HEK293 (cell line): ENCODE measurements around the gene ARMC2.

Source experiments
- CTCF ChIA-PET: fragments of 350-600 bp; formaldehyde crosslinking; extraction: SDS; loops from one replicate; lab custom pipeline; 2021; ENCODE audit warnings: antibody characterized with exemption; lab: Yijun Ruan, JAX
- POLR2A ChIA-PET: fragments of 300-600 bp; formaldehyde crosslinking; extraction: SDS; loops from one replicate; lab custom pipeline; 2020; ENCODE audit warnings: antibody characterized with exemption, inconsistent platforms; lab: Yijun Ruan, JAX
- H3K27ac ChIP-seq: fragments of 200-500 bp; sonication (Bioruptor generic); 2 replicates; pipeline ENCODE4 v1.5.1; 2014; ENCODE audit warnings: low read depth, low read length, control low read depth, inconsistent platforms; ENCODE audit errors: extremely low read depth
- H3K36me3 ChIP-seq, 2 experiments: fragments of 200-500 bp in 1 of 2; sonication (Bioruptor generic) in 1 of 2; 1 replicate in 1 of 2; 2 replicates in 1 of 2; pipeline ENCODE4 v1.5.1; 2014 to 2017; ENCODE audit warnings: inconsistent platforms in 2 of 2, low read length in 2 of 2; ENCODE audit not compliant: control insufficient read depth in 2 of 2, insufficient read depth in 1 of 2
- H3K4me1 ChIP-seq: fragments of 200-500 bp; sonication (Bioruptor generic); 2 replicates; pipeline ENCODE4 v1.5.1; 2014; ENCODE audit warnings: mild to moderate bottlenecking, low read length, inconsistent platforms; ENCODE audit not compliant: control insufficient read depth, insufficient read depth
- H3K4me3 ChIP-seq: 2 replicates; pipeline ENCODE4 v1.5.1; 2011; ENCODE audit warnings: low read depth, mild to moderate bottlenecking, control low read depth, low read length, moderate library complexity
- H3K9me3 ChIP-seq: fragments of 200-500 bp; sonication (Bioruptor generic); 2 replicates; pipeline ENCODE4 v1.5.1; 2014; ENCODE audit warnings: low read depth, low read length, inconsistent platforms; ENCODE audit not compliant: control insufficient read depth, insufficient read depth
- EGR2 ChIP-seq: fragments of 450-650 bp; formaldehyde crosslinking; IDR thresholded peaks from 2 replicates; pipeline ENCODE4 v1.5.1; 2016; ENCODE audit warnings: low read depth, missing biosample characterization, missing genetic modification characterization
- GFI1B ChIP-seq: fragments of 450-650 bp; formaldehyde crosslinking; IDR thresholded peaks from 2 replicates; pipeline ENCODE4 v1.5.1; 2016; ENCODE audit warnings: missing biosample characterization, missing genetic modification characterization
- HOXA7 ChIP-seq: sonication (generic); formaldehyde crosslinking; IDR thresholded peaks from 2 replicates; pipeline ENCODE4 v1.8.1; 2022; ENCODE audit warnings: missing genetic modification reagents, borderline replicate concordance
- KLF16 ChIP-seq: fragments of 450-650 bp; formaldehyde crosslinking; IDR thresholded peaks from 2 replicates; pipeline ENCODE4 v1.5.1; 2017; ENCODE audit warnings: missing biosample characterization, missing genetic modification characterization
- ZBTB1 ChIP-seq: fragments of 450-650 bp; formaldehyde crosslinking; IDR thresholded peaks from 2 replicates; pipeline ENCODE4 v1.5.1; 2016; ENCODE audit warnings: missing biosample characterization, missing genetic modification characterization
- ZBTB8A ChIP-seq: fragments of 450-650 bp; formaldehyde crosslinking; IDR thresholded peaks from 2 replicates; pipeline ENCODE4 v1.5.1; 2016; ENCODE audit warnings: missing biosample characterization, missing genetic modification characterization
- ZFHX2 ChIP-seq: fragments of 450-650 bp; formaldehyde crosslinking; conservative IDR thresholded peaks from 2 replicates; pipeline ENCODE4 v1.5.1; 2016; ENCODE audit warnings: missing biosample characterization, missing genetic modification characterization
- ZIC2 ChIP-seq: fragments of 450-650 bp; formaldehyde crosslinking; IDR thresholded peaks from 2 replicates; pipeline ENCODE4 v1.5.1; 2016; ENCODE audit warnings: missing biosample characterization, missing genetic modification characterization
- ZNF10 ChIP-seq: fragments of 450-650 bp; formaldehyde crosslinking; IDR thresholded peaks from 2 replicates; pipeline ENCODE4 v1.5.1; 2017; ENCODE audit warnings: missing biosample characterization, missing genetic modification characterization
- ZNF138 ChIP-seq: fragments of 450-650 bp; formaldehyde crosslinking; IDR thresholded peaks from 2 replicates; pipeline ENCODE4 v1.5.1; 2016; ENCODE audit warnings: missing biosample characterization, missing genetic modification characterization, borderline replicate concordance
- ZNF155 ChIP-seq: fragments of 450-650 bp; formaldehyde crosslinking; IDR thresholded peaks from 2 replicates; pipeline ENCODE4 v1.5.1; 2016; ENCODE audit warnings: missing biosample characterization, missing genetic modification characterization
- ZNF202 ChIP-seq: fragments of 450-650 bp; formaldehyde crosslinking; IDR thresholded peaks from 2 replicates; pipeline ENCODE4 v1.5.1; 2016; ENCODE audit warnings: missing biosample characterization, missing genetic modification characterization, borderline replicate concordance
- ZNF366 ChIP-seq: fragments of 450-650 bp; formaldehyde crosslinking; conservative IDR thresholded peaks from 2 replicates; pipeline ENCODE4 v1.5.1; 2016; ENCODE audit warnings: missing biosample characterization, missing genetic modification characterization
- ZNF37A ChIP-seq: fragments of 450-650 bp; IDR thresholded peaks from 2 replicates; pipeline ENCODE4 v1.5.1; 2018; ENCODE audit warnings: missing biosample characterization, missing genetic modification characterization
- ZNF521 ChIP-seq: fragments of 450-650 bp; formaldehyde crosslinking; IDR thresholded peaks from 2 replicates; pipeline ENCODE4 v1.5.1; 2017; ENCODE audit warnings: missing biosample characterization, mild to moderate bottlenecking, missing genetic modification characterization
- ZNF549 ChIP-seq: fragments of 450-650 bp; IDR thresholded peaks from 2 replicates; pipeline ENCODE4 v1.5.1; 2018; ENCODE audit warnings: missing biosample characterization, missing genetic modification characterization, mild to moderate bottlenecking, inconsistent platforms, moderate library complexity
- TF ChIP-seq, protein P1 (sequence below): fragments of 450-650 bp; formaldehyde crosslinking; IDR thresholded peaks from 2 replicates; pipeline ENCODE4 v1.5.1; 2017; ENCODE audit warnings: missing biosample characterization, mild to moderate bottlenecking, missing genetic modification characterization, moderate library complexity
- TF ChIP-seq, protein P2 (sequence below): IDR thresholded peaks from 2 replicates; pipeline ENCODE4 v1.6.1; 2011; ENCODE audit warnings: mild to moderate bottlenecking, low read depth, low read length, borderline replicate concordance

The ARMC2 gene

GRCh38 chr6:108807928-108808327 lies 40.3 kb upstream of the ARMC2 start:
- H3K36me3 ChIP-seq, result no peaks in the 10 kb centered on the region
- CTCF ChIA-PET, result interaction anchor here (0.6 to 1.6 kb wide), 2 partner anchors 8 to 28 kb away, joined by 3 to 4 read pairs; no protein-coding TSS in a partner anchor
- no peak for TF ChIP-seq KLF16 (tag by site-specific recombination)
- TF ChIP-seq ZBTB8A (tag by site-specific recombination), result 0 out of 2 replicates have a peak, but pooled peaks have one; percentile 10
- peak; percentile 83 for TF ChIP-seq GFI1B (tag by site-specific recombination)

DNA sequence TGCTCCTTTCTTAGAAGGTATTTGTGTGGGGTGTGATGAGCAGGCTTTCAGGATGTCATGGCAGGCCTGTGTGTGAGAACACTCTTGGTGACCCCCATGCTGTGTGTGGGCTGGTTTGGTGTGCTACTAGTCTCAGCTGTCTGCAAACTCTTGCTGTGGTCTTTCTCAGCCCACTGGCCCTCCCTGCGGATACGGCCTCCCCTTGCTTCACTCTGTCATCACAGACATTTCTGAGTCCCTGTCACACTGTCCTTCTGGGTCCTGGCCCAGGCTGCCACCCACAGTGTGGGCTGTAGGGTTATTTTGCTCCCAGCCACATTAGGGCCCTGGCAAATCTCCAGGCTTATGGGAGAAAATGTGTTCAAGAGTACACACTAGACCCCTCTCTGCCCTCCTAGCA lies 39.0 kb upstream of the ARMC2 start:
- Histone ChIP-seq H3K27ac (no peak overlapping the region), H3K4me3 (no peak overlapping the region), H3K9me3 (no peaks in the 10 kb centered on the region), H3K4me1 (0 out of 2 replicates have a peak, but pooled peaks cover 2% of the 10 kb centered on the region), H3K36me3 (no peaks in the 10 kb centered on the region)
- ChIA-PET CTCF (no interaction called here), POLR2A (no interaction called here)
- peak; percentile 32; the same call in 1 of the 2 replicates for TF ChIP-seq ZFHX2 (tag by site-specific recombination)
- TF ChIP-seq ZNF549 (tag by site-specific recombination), result no peak
- peak; percentile 27; the same call in 1 of the 2 replicates for TF ChIP-seq ZIC2

More at GRCh38 chr6:108807928-108808327, 40.3 kb upstream of the ARMC2 start:
- no peak overlapping the region for H3K4me3 ChIP-seq
- 0 out of 2 replicates have a peak, but pooled peaks cover 2% of the 10 kb centered on the region for H3K4me1 ChIP-seq
- no peaks in the 10 kb centered on the region for H3K9me3 ChIP-seq
- POLR2A ChIA-PET, result no interaction called here
- H3K27ac ChIP-seq, result no peak overlapping the region

DNA sequence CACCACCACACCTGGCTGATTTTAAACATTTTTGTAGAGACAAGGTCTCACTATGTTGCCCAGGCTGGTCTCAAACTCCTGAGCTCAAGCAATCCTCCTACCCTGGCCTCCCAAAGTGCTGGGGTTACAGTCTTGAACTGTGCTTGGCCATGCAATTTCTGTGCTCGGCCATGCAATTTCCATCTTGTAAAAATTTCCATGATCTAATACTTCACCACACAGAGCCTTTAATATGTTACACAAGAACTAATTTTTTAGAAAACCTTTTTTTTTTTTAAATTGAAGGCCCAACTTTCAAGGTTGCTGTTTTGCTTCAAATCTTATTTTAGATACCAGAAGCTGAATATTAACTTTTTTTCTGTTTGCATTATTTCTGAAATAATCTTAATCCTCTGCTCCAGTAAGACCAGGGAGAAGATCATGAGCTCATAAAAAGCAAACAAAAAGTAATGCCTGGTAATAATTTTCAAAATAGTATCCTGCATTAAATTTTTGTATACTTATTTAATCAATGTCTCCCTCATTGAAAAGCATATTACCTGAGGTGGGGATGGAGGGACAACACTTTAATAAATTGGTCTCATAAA lies 38.1 kb upstream of the ARMC2 start:
- TF ChIP-seq HOXA7 (CRISPR knock-in tag) (no peak), ZNF10 (tag by site-specific recombination) (no peak), ZNF155 (tag by site-specific recombination) (no peak), ZNF138 (no peak), ZNF521 (no peak), ZNF366 (tag by site-specific recombination) (no peak)
- Histone ChIP-seq H3K36me3 (no peaks in the 10 kb centered on the region), H3K9me3 (no peaks in the 10 kb centered on the region), H3K4me1 (0 out of 2 replicates have a peak, but pooled peaks cover 2% of the 10 kb centered on the region), H3K27ac (no peak overlapping the region), H3K4me3 (no peak overlapping the region)
- ChIA-PET POLR2A (no interaction called here), CTCF (interaction anchor here (0.6 to 1.1 kb wide), 5 partner anchors 12 to 791 kb away, joined by 3 to 4 read pairs (median 3); no protein-coding TSS in a partner anchor)

- Histone ChIP-seq H3K9me3 (no peaks in the 10 kb centered on the region), H3K4me3 (no peak overlapping the region), H3K27ac (no peak overlapping the region), H3K4me1 (0 out of 2 replicates have a peak, but pooled peaks cover 2% of the 10 kb centered on the region), H3K36me3 (no peaks in the 10 kb centered on the region)
- TF ChIP-seq ZBTB1 (tag by site-specific recombination) (no peak), EGR2 (tag by site-specific recombination) (no peak), ZNF155 (tag by site-specific recombination) (no peak), ZNF202 (tag by site-specific recombination) (no peak), ZNF549 (tag by site-specific recombination) (no peak), ZNF37A (tag by site-specific recombination) (no peak)
- TF ChIP-seq, protein P1, sequence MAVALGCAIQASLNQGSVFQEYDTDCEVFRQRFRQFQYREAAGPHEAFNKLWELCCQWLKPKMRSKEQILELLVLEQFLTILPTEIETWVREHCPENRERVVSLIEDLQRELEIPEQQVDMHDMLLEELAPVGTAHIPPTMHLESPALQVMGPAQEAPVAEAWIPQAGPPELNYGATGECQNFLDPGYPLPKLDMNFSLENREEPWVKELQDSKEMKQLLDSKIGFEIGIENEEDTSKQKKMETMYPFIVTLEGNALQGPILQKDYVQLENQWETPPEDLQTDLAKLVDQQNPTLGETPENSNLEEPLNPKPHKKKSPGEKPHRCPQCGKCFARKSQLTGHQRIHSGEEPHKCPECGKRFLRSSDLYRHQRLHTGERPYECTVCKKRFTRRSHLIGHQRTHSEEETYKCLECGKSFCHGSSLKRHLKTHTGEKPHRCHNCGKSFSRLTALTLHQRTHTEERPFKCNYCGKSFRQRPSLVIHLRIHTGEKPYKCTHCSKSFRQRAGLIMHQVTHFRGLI (tag by site-specific recombination), result no peak
- TF ChIP-seq, protein P2, sequence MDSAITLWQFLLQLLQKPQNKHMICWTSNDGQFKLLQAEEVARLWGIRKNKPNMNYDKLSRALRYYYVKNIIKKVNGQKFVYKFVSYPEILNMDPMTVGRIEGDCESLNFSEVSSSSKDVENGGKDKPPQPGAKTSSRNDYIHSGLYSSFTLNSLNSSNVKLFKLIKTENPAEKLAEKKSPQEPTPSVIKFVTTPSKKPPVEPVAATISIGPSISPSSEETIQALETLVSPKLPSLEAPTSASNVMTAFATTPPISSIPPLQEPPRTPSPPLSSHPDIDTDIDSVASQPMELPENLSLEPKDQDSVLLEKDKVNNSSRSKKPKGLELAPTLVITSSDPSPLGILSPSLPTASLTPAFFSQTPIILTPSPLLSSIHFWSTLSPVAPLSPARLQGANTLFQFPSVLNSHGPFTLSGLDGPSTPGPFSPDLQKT, result no peak
- ChIA-PET CTCF (no interaction called here), POLR2A (interaction anchor here (0.6 to 1.1 kb wide), 2 partner anchors 11 to 97 kb away, joined by 3 to 6 read pairs; no protein-coding TSS in a partner anchor)
Observed at GRCh38 chr6:108811490-108811889, 36.7 kb upstream of the ARMC2 start.
